Measurements from ENCODE around the gene CAMKMT.

CAMKMT gene

DNA sequence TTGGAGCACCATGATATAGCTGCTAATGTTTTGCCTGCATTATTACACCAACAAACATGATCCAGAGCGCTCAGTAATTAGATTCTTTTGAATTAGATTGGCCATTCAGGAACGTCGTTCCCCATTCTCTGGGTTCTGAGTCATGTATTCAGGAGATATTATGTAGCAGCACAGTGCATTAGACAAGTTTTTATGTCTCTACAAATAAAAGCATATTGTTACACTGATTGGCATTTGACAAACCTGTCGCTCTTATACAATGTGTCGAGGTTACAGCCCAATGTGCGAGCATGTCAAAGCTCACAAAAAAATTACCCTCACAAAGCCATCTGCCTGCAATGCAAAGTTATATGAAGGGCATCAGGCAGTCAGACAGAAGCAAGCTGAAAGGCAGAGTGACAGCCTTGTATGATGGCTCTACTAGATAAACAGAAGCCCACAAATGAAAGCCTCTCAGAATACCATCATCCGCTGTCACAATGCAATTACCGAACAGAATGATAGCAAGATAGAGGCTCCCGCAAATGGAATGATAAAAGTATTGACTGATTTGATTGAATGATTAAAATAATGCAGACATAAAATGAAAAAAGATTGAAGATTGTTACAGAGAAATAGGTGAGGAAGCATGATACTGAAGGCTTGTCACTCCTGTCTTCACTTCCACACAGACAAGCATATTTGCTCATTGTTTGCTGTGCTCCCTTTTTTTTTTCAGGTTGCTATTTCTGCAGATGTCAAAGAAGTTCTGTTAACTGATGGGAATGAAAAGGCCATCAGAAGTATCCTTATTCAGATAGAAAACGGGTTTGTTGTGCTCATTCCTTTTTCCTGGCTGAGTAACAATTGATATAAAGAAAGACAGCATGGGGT, 345.2 kb downstream of the CAMKMT start:
- no peak for DNase-seq

DNA sequence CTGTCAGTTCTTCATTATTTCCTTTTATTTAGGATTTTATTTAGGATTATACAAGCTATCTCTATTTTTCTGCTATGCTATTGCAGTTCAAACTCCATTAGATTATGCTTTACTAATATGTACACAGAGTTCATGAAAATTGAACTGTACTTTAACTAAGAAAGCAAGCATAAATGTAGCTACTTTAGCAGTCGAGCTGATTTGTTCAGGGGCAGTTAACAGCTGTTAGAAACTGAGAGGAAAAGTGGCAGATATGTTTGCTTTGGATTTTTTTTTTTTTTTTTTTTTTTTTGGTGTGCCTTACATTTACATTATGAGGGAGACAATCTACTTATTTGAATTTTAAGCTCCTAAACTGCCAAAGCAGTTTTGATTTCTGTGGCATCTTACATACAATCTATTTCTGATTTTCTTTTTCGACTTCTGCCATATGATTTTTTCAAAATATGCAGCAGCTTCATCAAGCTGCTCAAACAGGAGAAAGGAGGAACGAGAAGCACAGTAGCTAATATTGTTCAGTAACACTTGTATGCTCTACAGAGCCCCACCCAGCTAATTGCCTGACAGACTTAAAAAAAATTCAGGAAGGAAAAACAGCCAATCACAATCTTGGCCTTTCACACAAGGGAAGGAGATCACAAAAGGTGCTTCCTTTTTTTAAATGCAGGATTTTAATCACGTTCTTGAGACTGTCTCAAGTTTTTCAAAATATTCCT, 346.4 kb downstream of the CAMKMT start:
- DNase-seq = no peak

DNA sequence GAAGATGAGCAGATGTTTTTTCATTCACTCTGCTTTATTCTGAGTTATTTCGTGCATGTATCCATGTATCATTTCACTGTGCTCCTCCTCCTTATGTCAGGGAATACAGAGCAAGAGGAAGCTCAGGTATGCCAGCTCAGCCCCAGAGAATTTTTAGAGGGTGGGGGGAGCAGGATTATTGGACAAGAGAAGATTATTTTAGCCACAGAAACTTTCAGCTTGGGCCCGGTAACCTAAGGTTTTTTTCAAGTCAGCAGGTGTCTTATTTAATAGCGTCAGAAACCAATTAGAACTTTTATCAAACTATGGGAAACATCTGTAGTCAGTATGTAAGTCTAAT, 346.9 kb downstream of the CAMKMT start:
- no peak for DNase-seq

DNA sequence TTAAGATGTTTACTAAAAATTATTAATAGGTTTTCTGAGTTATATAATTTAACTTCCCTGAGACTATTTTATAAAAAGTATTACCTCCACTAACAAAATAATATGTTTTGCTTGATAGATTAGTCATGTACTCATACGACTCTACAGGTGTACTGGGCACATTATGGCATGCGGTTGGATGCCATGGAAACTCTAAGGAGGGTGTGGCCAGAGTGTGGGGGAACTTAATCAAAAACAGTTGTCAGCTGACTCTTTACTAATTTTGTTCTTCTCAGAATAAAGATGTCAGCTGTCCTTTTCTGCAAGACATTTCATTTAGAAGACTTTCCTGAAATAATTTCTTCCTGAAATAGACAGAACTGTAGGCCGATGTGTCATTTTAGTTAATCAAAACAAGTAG, 351.4 kb downstream of the CAMKMT start:
- no peak for DNase-seq

DNA sequence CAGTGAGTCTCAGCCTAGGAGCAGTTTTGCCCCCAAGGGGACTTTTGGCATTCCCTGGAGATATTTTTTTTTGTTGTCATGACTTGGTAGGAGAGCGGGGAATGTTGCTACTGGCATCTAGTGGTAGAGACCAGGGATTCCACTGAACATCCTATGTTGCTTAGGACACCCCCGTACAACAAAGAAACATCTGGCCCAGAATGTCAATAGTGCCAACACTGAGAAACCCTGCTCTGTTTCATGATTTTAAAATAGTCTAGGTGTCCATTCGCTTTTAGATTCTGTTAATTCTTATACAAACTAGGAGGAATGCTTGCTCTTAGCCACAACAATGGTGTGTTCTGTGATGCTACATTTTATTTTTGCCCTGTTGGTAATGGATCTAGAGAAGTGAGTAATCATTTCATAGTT, 353.9 kb downstream of the CAMKMT start:
- no peak for DNase-seq

DNA sequence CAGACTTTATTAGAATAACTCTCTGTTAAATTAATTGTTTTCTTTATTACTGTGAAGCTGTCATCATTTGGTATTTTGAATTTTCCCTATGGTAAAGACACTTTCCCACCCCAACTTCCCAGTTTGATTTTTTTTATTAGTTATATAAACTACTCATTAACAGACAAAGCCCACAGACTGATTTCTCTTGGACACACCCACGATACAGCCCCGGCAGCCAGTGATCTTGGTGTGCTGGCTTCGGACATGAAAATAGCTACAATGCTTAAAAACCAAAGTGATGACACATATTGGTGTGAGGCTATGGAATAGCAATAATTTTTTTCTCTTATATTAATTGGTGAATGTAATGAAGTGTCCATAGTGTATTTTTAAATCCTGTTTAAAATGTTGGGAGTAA, 354.4 kb downstream of the CAMKMT start:
- DNase-seq = no peak

DNA sequence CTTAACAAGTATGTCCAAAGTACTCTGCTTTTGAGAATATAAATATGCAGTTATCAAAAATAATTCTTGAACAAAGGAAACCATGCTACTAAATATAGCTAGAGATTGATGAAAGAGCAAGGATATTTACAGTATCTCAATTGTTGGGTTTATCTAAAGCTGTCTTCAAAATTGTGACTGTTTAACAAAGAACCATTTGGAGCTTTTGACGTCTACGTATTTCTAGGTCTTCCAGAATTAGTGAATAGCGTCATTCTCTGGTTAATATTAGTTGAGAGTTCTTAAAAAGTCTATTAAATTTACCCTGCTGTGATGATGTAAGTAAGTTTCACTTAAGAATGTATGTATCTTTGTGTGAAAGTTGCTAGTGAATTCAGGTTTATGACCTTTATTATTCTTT, 356.7 kb downstream of the CAMKMT start:
- DNase-seq = no peak

DNA sequence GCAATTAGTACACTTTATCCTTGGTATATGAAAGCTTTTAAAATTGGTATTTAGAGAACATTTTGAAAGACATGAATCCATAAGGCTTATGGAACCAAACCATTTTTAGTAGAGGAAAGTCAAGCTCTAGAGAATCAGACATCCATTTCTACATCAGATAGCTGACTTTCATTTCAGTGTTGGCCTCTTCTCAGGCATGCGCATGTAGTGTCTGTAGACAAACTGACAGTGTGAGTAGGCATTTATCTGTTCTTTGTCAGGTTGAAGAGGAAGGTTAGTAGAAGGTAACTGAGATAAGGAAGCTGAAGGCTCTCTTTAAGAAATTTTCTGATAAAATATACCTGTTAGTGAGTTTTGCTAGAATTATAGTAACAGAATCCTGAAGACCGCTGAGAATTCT, 357.8 kb downstream of the CAMKMT start:
- DNase-seq = no peak

DNA sequence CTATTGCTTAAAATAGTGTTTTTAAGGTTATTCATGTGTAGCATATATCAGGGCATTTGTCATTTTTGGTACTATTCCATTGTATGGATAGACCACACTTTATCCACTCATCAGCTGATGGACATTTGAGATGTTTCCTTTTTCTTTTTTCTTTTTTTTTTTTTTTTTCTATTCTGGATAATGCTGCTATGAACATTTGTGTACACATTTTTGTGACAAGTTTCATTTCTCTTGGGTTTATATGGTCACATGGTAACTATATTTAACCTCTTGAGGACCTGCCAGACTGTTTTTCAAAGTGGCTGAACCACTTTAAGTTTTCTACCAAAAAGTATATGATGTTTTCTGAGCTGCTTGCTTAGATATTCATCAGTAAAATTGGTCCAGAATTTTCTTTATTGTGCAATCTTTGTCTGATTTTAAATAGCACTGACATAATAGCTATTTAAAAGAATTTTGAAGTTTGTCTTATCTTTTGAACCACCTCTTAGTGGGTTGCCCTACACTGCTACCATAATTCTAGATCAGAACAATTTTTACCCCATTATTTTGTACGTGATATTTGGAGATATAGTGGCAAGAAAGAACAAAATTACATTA, 360.4 kb downstream of the CAMKMT start:
- DNase-seq = no peak

DNA sequence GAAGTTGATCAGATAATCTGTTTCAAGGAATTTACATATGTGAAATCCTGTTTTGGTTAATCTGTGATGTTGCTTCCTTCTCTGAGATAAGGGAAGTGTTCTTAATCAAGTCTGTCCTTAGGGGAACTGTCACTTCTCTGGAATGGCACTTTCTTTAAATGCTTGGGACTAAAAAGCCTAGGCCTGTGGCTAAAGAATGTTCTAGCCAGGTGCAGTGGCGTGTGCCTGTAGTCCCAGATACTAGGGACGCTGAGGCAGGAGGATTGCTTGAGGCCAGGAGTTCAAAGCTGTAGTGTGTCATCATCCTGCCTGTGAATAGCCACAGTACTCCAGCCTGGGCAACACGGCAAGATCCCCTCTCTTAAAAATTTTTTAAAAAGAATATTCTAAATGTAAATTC, 362.2 kb downstream of the CAMKMT start:
- DNase-seq = no peak

DNA sequence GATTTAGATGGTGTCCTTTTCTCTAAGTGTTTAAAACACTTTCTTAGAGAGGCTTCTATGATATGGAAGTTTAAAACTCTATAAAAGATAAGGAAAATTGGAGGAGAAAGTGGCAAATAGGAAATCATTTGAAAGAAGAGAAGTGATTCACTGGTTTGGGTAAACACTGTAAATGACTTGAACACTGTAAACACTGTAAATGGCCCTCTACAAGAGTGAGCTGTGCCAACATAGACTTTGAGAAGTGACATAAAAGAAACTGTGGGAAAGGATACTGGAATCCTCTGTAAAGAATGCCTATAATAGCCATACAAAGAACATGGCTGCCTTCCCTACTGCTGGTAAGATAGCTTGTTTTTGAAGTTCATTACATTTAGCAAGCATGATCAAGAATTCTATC, 368.8 kb downstream of the CAMKMT start:
- DNase-seq = no peak

DNA sequence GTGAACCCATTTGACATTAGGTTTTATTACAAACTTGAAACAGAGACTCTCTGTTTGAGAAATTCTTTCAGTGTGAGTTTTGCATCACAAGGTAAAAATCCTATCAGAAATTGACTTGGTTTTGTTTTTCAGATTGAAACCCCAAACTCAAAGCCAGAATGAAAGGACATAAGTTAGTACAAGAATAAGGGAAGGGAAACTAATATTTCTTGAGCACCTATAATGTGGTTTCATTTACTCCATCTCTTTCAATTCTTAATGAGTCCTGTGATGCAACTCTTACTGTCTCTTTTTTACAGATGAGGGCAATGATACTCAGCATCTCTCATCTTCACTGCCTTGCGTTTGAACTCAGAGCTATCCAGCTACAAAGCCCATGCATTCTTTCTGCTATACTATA, 369.8 kb downstream of the CAMKMT start:
- DNase-seq = no peak

DNA sequence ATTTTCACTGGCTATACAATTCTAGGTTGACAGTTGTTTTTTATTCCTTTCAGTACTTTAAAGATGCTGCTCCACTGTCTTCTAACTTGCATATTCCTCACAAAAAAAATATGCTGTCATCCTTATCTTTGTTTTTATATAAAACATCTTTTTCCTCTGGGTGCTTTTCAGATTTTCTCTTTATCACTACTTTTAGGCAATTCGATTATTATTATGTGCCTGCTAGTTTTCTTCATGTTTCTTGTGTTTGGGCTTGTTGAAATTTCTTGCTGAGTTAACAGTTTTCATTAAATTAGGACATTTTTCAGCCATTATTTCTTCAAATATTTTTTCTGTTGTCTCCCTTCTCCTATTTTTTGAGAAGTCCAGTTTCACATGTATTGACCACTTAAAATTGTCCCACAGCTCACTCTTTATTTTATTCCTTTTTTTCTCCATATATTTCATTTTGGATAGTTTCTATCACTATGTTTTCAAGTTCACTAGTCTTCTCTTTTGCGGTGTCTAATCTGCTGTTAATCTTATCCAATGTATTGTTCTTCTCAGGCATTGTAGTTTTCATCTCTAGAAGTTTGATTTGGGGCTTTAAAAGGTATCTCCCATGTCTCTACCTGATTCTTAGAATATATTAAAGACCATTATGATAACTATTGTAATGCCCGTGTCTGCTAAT, 374.7 kb downstream of the CAMKMT start:
- no peak for DNase-seq

DNA sequence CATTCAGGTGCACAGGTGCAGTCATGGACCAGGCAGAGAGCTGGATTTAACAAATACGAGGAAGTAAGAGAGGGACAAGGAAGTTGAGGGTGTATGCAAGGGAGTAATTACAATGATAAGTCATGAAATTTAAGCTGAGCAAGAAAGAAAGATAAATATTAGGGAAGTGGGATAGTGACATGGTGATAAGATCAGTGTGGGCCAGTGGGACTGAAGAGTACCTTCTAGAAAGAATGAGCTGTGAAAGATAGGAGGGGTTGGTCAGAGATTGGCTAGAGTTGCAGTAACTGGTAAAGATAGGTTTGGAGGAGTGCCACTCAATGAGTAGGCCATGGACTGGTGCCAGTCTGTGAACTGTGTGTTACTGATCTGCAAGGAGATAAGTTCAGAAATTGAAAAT, 378.9 kb downstream of the CAMKMT start:
- DNase-seq = no peak

DNA sequence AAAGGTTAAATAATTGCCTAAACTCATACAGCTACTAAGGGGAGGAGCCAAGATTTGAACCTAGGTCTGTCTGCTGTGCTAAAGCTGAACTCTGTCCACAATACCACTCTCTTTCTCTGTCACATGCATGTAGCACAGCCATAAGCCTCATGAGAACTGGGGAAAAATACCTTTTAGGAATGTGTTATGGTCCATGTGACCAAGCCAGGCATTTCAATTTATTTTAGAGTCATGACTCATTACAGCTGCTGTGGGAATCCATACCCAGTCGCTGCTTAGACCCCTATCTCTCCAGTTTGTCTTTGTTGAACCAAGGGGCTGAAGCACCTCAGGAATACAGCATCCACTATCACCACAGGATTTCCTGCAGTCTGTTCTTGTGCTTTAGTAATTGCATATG, 379.8 kb downstream of the CAMKMT start:
- no peak for DNase-seq

DNA sequence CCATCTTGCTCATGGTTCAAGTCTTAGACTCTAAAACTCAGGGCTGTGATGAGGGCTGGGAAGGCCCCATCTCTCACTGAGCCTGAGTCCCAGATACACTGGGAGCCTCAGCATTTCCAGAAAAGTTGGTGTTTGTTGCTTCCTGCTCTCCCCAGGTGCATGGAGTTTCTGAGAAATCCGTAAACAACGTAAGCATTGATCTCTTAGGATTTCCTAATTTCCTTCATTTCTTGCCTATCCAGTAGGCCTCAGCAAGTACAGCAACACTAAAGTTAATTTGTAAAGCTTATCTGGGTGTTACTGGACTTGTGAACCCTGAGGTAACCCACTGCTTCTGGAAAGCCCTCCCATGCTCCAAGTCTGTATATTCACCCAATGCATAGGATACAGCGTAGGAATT, 380.3 kb downstream of the CAMKMT start:
- DNase-seq = no peak

DNA sequence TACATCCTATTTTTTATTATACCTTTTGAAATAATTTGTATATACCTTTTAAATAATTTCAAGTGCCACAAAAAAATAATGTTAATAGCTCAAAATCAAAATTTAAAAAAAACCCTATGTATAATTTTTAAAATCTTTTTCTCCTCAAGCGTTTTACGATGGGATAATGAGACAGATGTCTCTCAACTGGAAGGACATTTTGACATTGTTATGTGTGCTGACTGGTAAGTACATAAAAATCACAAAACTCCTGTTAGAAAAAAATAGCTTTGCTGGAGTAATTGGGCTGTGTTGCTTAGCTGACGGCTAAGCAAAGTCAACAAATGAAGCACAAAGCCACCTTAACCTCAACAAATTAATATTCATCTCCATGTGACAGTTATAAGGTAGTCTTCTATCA, 381.7 kb downstream of the CAMKMT start:
- DNase-seq = no peak

DNA sequence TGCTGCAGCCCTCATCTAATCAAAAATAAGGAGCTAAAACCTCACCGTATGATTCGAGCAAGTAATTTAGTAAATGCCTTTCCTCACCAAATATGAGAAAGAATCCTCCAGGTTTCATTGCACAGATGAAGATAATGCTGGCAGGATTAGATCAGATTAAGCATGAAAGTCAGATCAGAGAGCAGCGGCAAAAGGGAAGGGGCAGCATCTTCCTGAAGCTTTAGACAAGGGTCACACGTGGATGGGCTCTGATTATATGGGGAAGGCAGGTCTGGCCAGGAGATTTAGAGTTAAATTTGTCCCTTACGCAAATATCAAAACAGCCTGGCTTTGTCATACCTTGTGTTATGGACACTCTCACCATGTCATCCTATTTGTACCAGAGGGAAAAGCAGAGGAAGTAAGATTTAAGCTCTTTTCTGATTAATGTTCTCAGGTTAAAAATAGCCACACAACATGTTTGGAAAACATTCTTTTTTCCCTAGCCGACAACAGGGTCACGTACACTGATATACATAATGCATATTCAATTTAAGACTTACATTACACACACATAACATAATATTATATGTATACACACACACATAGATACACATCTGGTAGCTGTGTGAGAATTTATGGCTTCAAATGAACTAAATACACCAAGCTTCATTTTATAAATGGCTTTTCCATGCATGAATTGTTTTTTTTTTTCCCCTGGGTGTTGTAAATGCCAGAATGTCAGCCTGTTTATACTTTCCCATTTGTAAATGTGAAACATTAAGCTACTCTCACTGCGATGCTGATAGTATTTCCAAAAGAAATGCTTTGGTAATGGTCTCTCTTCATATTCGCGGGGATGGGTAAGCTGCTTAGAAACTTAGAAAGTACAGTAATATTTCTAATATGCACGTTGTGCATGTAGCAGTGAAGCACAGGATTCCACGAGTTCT, 383.5 kb downstream of the CAMKMT start:
- no peak for DNase-seq

DNA sequence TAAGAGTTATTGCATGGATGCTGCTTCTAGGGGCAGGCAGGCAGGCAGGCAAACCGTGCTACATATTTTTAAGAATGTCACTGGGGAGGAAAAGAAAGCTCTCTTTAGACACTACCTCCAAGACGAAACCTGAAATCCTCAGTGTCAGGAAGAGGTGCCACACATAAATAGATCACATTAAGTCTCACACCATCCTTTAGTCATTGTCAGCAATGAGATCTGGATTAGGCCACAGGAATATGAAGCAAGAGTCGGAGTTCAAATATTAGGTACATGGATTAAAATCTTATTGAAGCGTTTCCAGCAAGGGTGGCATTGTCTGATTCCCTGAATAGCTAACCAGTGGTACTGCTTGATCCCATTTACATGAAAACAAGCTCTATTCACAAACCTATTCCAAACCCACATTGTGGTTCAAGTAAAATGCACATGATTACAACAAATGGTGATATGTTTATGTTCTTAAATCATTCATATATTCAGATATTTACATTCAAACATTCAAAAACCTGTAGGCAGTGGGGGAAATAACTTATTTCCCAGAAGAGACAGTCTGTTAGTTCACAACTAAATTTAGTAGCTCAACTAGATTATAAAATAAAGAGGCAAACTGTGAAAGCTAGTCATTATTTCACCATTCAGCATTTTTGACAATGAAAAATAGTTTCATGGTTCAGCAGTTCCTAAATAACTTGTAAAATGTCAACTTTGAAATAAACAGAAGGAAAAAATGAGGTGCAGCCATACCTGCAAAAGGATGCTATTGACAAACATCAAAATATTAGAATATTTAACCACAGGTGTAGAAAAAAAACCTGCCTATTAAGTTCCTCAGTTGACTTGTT, 384.4 kb downstream of the CAMKMT start:
- DNase-seq = no peak

DNA sequence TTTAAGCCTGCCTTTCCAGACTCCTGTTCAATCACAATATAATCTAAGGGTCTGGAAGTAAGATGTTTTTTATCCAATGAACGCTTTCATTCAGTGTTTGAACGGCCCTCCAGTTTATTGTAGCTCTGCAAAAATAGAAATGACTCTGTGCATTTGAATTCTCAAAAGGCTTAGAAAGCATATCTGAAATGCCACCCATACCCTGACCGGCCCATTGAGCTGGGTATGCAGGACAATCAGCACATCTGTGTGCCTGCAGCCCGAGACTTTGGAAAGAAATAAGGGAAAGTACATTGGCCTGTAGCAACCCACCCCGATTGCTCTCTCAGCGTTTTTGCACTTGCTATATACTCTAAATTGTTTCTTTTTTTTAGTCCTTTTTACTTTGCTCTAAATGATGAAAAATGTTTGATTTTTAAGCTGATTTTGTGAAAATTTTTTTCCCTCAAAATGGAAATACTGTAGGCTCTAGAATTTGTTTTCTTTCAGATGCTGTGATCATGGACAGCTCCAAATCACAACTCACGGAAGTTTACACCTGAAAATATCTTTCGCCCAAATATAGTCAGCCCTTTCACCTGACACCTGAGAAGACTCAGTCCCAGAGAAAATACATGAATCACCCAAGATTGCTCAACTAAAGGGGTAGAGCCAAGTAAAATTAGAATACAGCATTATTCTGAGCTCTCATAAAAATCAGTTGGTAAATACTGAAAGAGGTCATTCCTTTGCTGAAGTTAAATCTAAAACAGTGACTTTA, 385.3 kb downstream of the CAMKMT start:
- DNase-seq = no peak

DNA sequence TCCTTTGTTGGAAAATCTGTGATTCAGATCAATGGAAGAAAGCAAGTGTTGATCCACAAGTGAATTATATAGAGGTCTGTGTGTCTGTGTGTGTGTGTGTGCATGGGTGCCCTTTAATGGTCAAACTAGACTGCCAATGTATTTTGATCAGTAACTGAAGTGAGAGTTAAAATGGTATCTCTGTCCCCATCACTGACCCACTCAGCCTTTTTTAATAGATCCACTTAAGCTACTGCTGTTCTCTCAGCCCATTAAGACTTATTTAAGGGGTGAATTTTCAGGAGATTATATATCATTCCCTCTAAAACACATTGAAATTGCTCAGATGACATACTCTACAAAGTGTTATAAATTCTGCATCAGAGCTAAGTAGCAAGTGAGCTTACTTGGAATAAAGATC, 386.0 kb downstream of the CAMKMT start:
- no peak for DNase-seq

Data from activated gamma-delta T cell treated with Interleukin-2 at 50 U/mL for 16 hours (primary cell).